CD8-positive, alpha-beta memory T cell (primary cell): ENCODE measurements around the gene NOP14. TPM values are rescaled to one million over a fixed set of nuclear protein-coding genes. Genes with fewer than 3 reads are reported as not detected.
"Not testable (repeated sequence)": the region's sequence is repeated elsewhere in the genome, so short reads cannot be mapped to it uniquely, and the experiment has no call there.

Source experiments
- CTCF ChIA-PET: fragments of 350-600 bp; sonication (Branson Sonifier 250); formaldehyde crosslinking; loops from one replicate; lab custom pipeline; 2021; ENCODE audit warnings: antibody characterized with exemption; lab: Charles Lee
- POLR2A ChIA-PET: fragments of 350-600 bp; sonication (Branson Sonifier 250); formaldehyde crosslinking; loops from one replicate; lab custom pipeline; 2021; ENCODE audit warnings: antibody characterized with exemption; lab: Charles Lee
- DNase-seq, 5 donors: peaks; one replicate each; pipeline versions ENCODE4 v3.0.0 to v3.0.0-alpha.2; 2020 to 2022; ENCODE audit warnings: mixed read lengths in 1 of 5
- H3K27ac ChIP-seq: one replicate; pipeline ENCODE4 v1.7.0; 2013; ENCODE audit warnings: low read depth, mild to moderate bottlenecking, low read length, moderate library complexity
- H3K27me3 ChIP-seq: 2 replicates; pipeline ENCODE4 v1.7.0; 2013; ENCODE audit warnings: low read length, mild to moderate bottlenecking; ENCODE audit not compliant: insufficient read depth, poor library complexity, severe bottlenecking
- H3K36me3 ChIP-seq: 2 replicates; pipeline ENCODE4 v1.7.0; 2013; ENCODE audit warnings: mild to moderate bottlenecking, low read length, moderate library complexity; ENCODE audit not compliant: insufficient read depth
- H3K4me1 ChIP-seq: 2 replicates; pipeline ENCODE4 v1.7.0; 2013; ENCODE audit warnings: mild to moderate bottlenecking, low read length, moderate library complexity; ENCODE audit not compliant: insufficient read depth
- H3K4me3 ChIP-seq: 2 replicates; pipeline ENCODE4 v1.7.0; 2013; ENCODE audit warnings: mild to moderate bottlenecking, low read length
- H3K9me3 ChIP-seq: 2 replicates; pipeline ENCODE4 v1.7.0; 2013; ENCODE audit warnings: mild to moderate bottlenecking, low read length
- H3K27ac Mint-ChIP-seq, 8 donors: one replicate each; pipeline ENCODE4 v1.8.0; 2020 to 2021; ENCODE audit warnings: mixed read lengths in 8 of 8, mild to moderate bottlenecking in 6 of 8, inconsistent platforms in 3 of 8, moderate library complexity in 3 of 8
- H3K27me3 Mint-ChIP-seq, 2 donors: one replicate each; pipeline ENCODE4 v1.8.0; 2020 to 2021; ENCODE audit warnings: mixed read lengths in 2 of 2, mild to moderate bottlenecking in 1 of 2, moderate library complexity in 1 of 2
- H3K36me3 Mint-ChIP-seq, 3 donors: one replicate each; pipeline ENCODE4 v1.8.0; 2020 to 2021; ENCODE audit warnings: mixed read lengths in 3 of 3, inconsistent platforms in 1 of 3, mild to moderate bottlenecking in 1 of 3
- H3K4me1 Mint-ChIP-seq, 3 donors: one replicate each; pipeline ENCODE4 v1.8.0; 2020 to 2021; ENCODE audit warnings: mixed read lengths in 3 of 3, inconsistent platforms in 1 of 3, mild to moderate bottlenecking in 1 of 3
- H3K4me3 Mint-ChIP-seq, 7 donors: one replicate each; pipeline ENCODE4 v1.8.0; 2020 to 2021; ENCODE audit warnings: mixed read lengths in 7 of 7, mild to moderate bottlenecking in 6 of 7, moderate library complexity in 4 of 7, inconsistent platforms in 2 of 7
- H3K9me3 Mint-ChIP-seq, 5 donors: one replicate each; pipeline ENCODE4 v1.8.0; 2020 to 2022; ENCODE audit warnings: mixed read lengths in 5 of 5, mild to moderate bottlenecking in 3 of 5, moderate library complexity in 2 of 5, inconsistent platforms in 1 of 5
- polyA plus RNA-seq: library from polyadenylated mRNA; unstranded; fragments of 300-500 nt; fragmentation: Illumina TruSeq; gene quantifications from one replicate; pipeline ENCODE4 v1.2.3, GENCODE V29; 2021
- total RNA-seq, 2 experiments: library from RNA; stranded (reverse); gene quantifications; one replicate each; pipeline ENCODE4 v1.2.3, GENCODE V29; 2021

Gene NOP14
- total and polyA plus RNA-seq, 3 experiments from 2014 or later, result 26.5 to 165 (median 156) TPM

- H3K36me3 Mint-ChIP-seq, result no peaks in the 10 kb centered on the region
- peaks cover 12 to 21% of the 10 kb centered on the region in 2 donors for H3K27me3 Mint-ChIP-seq
- Histone ChIP-seq H3K4me3 (no peak overlapping the region), H3K4me1 (no peaks in the 10 kb centered on the region), H3K9me3 (no peaks in the 10 kb centered on the region), H3K36me3 (no peaks in the 10 kb centered on the region), H3K27me3 (no peaks in the 10 kb centered on the region), H3K27ac (no peak overlapping the region)
- POLR2A ChIA-PET, result no interaction called here
- H3K27ac Mint-ChIP-seq, result no peak overlapping the region
- no peaks in the 10 kb centered on the region for H3K4me1 Mint-ChIP-seq
- DNase-seq, result no peak
- CTCF ChIA-PET, result interaction anchor here (1.1 kb wide), 1 partner anchor 17 kb away, joined by 3 read pairs; no protein-coding TSS in a partner anchor
- H3K9me3 Mint-ChIP-seq, result no peaks in the 10 kb centered on the region
- no peak overlapping the region for H3K4me3 Mint-ChIP-seq
Observed at GRCh38 chr4:2995546-2996265, 32.5 kb upstream of the NOP14 start.

DNA sequence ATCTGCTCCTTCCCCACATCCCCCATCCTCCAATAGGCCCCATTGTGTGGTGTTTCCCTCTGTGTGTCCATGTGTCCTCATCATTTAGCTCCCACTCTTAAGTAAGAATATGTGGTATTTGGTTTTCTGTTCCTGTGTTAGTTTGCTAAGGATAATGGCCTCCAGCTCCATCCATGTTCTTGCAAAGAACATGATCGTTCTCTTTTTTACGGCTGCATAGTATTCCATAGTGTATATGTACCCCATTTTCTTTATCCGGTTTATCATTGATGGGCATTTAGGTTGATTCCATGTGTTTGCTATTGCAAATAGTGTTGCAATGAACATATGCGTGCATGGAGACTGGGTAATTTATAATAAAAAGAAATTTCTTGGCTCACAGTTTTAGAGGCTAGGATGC is 31.7 kb upstream of the NOP14 start:
- ChIA-PET POLR2A (no interaction called here), CTCF (no interaction called here)
- H3K9me3 ChIP-seq, result no peaks in the 10 kb centered on the region
- H3K4me1 ChIP-seq, result no peaks in the 10 kb centered on the region
- H3K36me3 ChIP-seq, result no peaks in the 10 kb centered on the region
- no peaks in the 10 kb centered on the region for H3K9me3 Mint-ChIP-seq
- no peaks in the 10 kb centered on the region for H3K4me1 Mint-ChIP-seq
- no peaks in the 10 kb centered on the region for H3K36me3 Mint-ChIP-seq
- no peak overlapping the region for H3K27ac Mint-ChIP-seq
- H3K4me3 Mint-ChIP-seq, result no peak overlapping the region
- DNase-seq, result no peak
- H3K27ac ChIP-seq, result no peak overlapping the region
- peaks cover 12 to 23% of the 10 kb centered on the region in 2 donors for H3K27me3 Mint-ChIP-seq
- H3K27me3 ChIP-seq, result no peaks in the 10 kb centered on the region
- H3K4me3 ChIP-seq, result no peak overlapping the region

- H3K27ac ChIP-seq, result no peak overlapping the region
- H3K4me3 Mint-ChIP-seq, result no peak overlapping the region
- ChIA-PET POLR2A (interaction anchor here (1.1 kb wide), 1 partner anchor 27 kb away, joined by 3 read pairs; the partner anchor contains the start of gene GRK4), CTCF (interaction anchor here (1.3 kb wide), 1 partner anchor 13 kb away, joined by 4 read pairs; no protein-coding TSS in a partner anchor)
- H3K36me3 ChIP-seq, result no peaks in the 10 kb centered on the region
- no peaks in the 10 kb centered on the region for H3K4me1 ChIP-seq
- DNase-seq, result no peak
- peaks cover 0 to 2% (median 0%) of the 10 kb centered on the region in 5 donors for H3K9me3 Mint-ChIP-seq
- H3K4me3 ChIP-seq, result no peak overlapping the region
- H3K36me3 Mint-ChIP-seq, result no peaks in the 10 kb centered on the region
- peak overlapping the region in 1 of 8 donors; percentile 27 for H3K27ac Mint-ChIP-seq
- peaks cover 14 to 39% of the 10 kb centered on the region in 2 donors for H3K27me3 Mint-ChIP-seq
- no peaks in the 10 kb centered on the region for H3K4me1 Mint-ChIP-seq
- H3K9me3 ChIP-seq, result no peaks in the 10 kb centered on the region
- H3K27me3 ChIP-seq, result no peaks in the 10 kb centered on the region
Observed at GRCh38 chr4:2991243-2991642, 28.0 kb upstream of the NOP14 start.

GRCh38 chr4:2983715-2984114 is 20.5 kb upstream of the NOP14 start:
- H3K36me3 Mint-ChIP-seq, H3K27me3 ChIP-seq, H3K27ac ChIP-seq, POLR2A ChIA-PET, H3K9me3 ChIP-seq, H3K9me3 Mint-ChIP-seq, H3K4me1 Mint-ChIP-seq, H3K4me1 ChIP-seq, H3K4me3 ChIP-seq, DNase-seq, H3K36me3 ChIP-seq, H3K4me3 Mint-ChIP-seq, CTCF ChIA-PET, H3K27ac Mint-ChIP-seq: not testable (repeated sequence)
- peaks cover 4 to 14% of the 10 kb centered on the region in 2 donors for H3K27me3 Mint-ChIP-seq

DNA sequence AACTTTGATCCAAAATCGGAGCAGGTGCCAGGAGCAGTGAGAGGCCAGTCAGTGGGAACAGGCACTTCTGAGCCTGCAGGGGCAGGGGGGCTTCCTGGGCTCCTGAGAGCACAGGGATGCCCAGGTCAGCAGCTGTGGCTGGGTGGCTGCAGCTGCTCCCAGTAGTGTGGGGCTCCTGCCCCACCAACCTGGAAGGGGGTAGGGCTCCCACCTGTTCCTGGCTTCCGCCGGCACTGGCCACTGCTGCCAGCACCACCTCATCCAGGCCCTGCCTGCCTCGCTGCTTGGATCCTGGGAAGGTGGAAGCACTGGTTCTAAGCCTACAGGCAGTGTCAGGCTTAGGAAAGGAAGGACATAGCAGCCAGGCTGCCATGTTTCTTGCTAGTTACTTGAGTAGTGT is 18.8 kb upstream of the NOP14 start:
- ChIA-PET POLR2A (no interaction called here), CTCF (no interaction called here)
- Histone ChIP-seq H3K4me3 (no peak overlapping the region), H3K27me3 (no peaks in the 10 kb centered on the region), H3K27ac (no peak overlapping the region), H3K9me3 (no peaks in the 10 kb centered on the region), H3K4me1 (peaks cover 5% of the 10 kb centered on the region), H3K36me3 (no peaks in the 10 kb centered on the region)
- DNase-seq, result no peak
- Mint-ChIP-seq H3K27ac (peak overlapping the region in 1 of 8 donors; percentile 47), H3K27me3 (peaks cover 2 to 4% of the 10 kb centered on the region in 2 donors), H3K4me1 (peaks cover 0 to 4% (median 0%) of the 10 kb centered on the region in 3 donors), H3K4me3 (no peak overlapping the region), H3K36me3 (peaks cover 0 to 4% (median 0%) of the 10 kb centered on the region in 3 donors), H3K9me3 (peaks cover 0 to 5% (median 2%) of the 10 kb centered on the region in 5 donors)

GRCh38 chr4:2981256-2981819 is 18.1 kb upstream of the NOP14 start:
- no peak overlapping the region for H3K4me3 ChIP-seq
- Mint-ChIP-seq H3K27me3 (peaks cover 2 to 3% of the 10 kb centered on the region in 2 donors), H3K9me3 (peaks cover 0 to 5% (median 2%) of the 10 kb centered on the region in 5 donors), H3K4me3 (no peak overlapping the region), H3K4me1 (peaks cover 0 to 4% (median 0%) of the 10 kb centered on the region in 3 donors), H3K27ac (no peak overlapping the region), H3K36me3 (peaks cover 0 to 4% (median 0%) of the 10 kb centered on the region in 3 donors)
- ChIA-PET POLR2A (no interaction called here), CTCF (interaction anchor here (1.0 to 1.4 kb wide), 2 partner anchors 18 to 57 kb away, joined by 3 to 4 read pairs; partner anchors contain the start of genes GRK4 and NOP14)
- H3K9me3 ChIP-seq, result no peaks in the 10 kb centered on the region
- H3K27ac ChIP-seq, result no peak overlapping the region
- no peaks in the 10 kb centered on the region for H3K27me3 ChIP-seq
- no peaks in the 10 kb centered on the region for H3K36me3 ChIP-seq
- no peak for DNase-seq
- H3K4me1 ChIP-seq, result peaks cover 5% of the 10 kb centered on the region

GRCh38 chr4:2977211-2978088 is 14.2 kb upstream of the NOP14 start:
- Histone ChIP-seq H3K27me3 (no peaks in the 10 kb centered on the region), H3K4me1 (peaks cover 5% of the 10 kb centered on the region), H3K27ac (no peak overlapping the region), H3K36me3 (no peaks in the 10 kb centered on the region), H3K9me3 (no peaks in the 10 kb centered on the region), H3K4me3 (no peak overlapping the region)
- no peak overlapping the region for H3K4me3 Mint-ChIP-seq
- DNase-seq, result no peak
- CTCF ChIA-PET, result interaction anchor here (0.7 to 2.2 kb wide), 15 partner anchors 14 to 226 kb away, joined by 3 to 12 read pairs (median 3); partner anchors contain the start of genes GRK4 and NOP14
- no peak overlapping the region for H3K27ac Mint-ChIP-seq
- POLR2A ChIA-PET, result interaction anchor here (1.4 kb wide), 1 partner anchor 14 kb away, joined by 4 read pairs; the partner anchor contains the start of genes GRK4 and NOP14
- H3K9me3 Mint-ChIP-seq, result peaks cover 0 to 3% (median 0%) of the 10 kb centered on the region in 5 donors
- peaks cover 3 to 4% of the 10 kb centered on the region in 2 donors for H3K27me3 Mint-ChIP-seq
- no peaks in the 10 kb centered on the region for H3K36me3 Mint-ChIP-seq
- H3K4me1 Mint-ChIP-seq, result peaks cover 0 to 4% (median 0%) of the 10 kb centered on the region in 3 donors
